GM18519 (cell line): ENCODE measurements around the gene UNC93B1.

Experiments
- ATAC-seq: cut with Tn5 transposase; IDR thresholded peaks from one replicate; pipeline ENCODE4 v1.9.1; 2021; ENCODE audit warnings: mild to moderate bottlenecking, moderate library complexity; ENCODE audit not compliant: unreplicated experiment, low FRiP score

Gene UNC93B1, protein sequence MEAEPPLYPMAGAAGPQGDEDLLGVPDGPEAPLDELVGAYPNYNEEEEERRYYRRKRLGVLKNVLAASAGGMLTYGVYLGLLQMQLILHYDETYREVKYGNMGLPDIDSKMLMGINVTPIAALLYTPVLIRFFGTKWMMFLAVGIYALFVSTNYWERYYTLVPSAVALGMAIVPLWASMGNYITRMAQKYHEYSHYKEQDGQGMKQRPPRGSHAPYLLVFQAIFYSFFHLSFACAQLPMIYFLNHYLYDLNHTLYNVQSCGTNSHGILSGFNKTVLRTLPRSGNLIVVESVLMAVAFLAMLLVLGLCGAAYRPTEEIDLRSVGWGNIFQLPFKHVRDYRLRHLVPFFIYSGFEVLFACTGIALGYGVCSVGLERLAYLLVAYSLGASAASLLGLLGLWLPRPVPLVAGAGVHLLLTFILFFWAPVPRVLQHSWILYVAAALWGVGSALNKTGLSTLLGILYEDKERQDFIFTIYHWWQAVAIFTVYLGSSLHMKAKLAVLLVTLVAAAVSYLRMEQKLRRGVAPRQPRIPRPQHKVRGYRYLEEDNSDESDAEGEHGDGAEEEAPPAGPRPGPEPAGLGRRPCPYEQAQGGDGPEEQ

DNA sequence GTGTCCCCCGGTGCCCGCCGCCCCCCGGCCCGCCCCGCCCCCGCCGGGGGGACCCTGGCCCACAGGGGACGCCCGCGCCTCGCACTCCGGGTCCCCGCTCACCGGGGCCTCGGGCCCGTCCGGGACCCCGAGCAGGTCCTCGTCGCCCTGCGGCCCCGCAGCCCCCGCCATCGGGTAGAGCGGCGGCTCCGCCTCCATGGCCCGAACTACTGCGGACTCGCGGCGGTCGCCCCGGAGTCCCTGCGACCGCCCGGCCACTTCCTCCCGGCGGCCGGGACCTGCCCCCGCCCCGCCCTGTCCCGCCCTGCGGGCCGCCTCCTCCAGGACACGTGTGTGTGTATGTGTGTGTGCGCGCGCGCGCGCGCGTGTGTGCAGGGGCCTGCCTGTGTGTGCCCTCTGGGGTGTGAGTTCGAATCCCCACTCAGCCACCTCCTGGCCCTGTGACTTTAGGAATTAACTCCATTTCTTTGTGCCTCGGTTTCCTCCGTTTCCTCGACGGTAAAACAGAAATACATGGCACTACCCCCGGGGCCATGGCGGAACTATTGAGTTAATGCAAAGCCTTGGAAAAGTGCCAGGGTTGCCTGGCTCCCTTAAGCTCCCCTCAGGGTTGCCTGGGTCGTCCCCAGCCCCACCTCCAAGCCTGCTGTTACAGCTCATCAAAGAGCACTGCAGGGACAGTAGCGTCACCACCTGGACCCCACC is at the start of gene UNC93B1:
UNC93B1 (minus strand) TSS at position 252 of the 705 bp plus-strand sequence; CDS start at position 198, 54 bp downstream.
- no peak for ATAC-seq

DNA sequence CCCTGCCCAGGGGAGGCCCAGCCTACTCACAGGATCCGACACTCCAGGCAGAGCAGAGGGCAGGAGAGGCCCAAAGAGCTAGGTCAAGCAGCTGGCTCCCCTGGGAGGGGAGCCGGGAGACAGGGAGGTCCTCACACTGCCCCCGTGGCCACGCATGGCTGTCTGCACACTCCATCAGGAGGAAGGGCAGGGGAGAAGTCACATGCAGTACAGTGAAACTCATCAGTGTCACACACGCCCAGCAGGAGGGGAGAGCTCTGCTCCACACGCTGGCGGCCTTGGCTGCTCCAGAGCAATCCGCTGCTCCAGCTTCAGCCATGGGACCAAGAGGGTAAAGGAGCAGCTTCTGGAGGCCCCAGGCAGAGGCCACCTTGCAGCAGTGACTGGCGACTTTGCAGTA is 49.2 kb upstream of the UNC93B1 start:
- ATAC-seq: no peak

DNA sequence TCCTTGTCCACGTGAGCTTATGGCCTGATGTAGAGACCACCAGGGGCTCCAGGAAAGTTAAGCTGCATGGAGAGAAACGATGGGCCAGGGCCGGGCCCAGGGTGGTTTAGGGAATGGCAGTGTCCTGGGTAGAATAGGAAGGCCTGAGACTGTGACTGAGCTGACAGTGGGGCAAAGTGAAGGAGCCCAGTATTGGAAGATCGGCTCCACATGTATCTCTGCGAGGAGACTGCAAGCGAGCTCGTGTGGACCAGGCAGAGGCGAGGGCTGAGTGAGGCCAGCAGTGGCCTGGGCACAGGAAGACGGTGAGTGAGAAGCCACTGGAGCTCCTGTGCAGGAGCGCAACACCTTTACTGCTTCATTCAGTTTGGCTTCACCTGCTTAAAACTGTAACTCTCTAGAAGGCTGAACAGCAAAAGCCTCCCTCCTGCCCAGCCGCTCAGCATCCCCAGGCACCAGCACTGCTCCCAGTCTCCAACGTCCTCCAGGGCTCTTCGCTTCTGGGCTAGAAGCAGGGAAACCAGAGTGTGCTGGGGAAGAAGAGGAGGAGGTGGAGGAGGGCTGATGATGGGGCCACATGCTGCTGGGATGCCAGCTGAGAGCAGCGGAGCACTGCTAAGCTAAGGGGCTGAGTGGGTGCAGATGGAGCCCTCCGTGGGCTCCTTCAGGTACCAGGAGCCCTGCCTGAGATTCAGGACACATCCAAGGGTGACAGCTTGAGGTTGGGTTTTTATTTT is 48.4 kb upstream of the UNC93B1 start:
- no peak for ATAC-seq

DNA sequence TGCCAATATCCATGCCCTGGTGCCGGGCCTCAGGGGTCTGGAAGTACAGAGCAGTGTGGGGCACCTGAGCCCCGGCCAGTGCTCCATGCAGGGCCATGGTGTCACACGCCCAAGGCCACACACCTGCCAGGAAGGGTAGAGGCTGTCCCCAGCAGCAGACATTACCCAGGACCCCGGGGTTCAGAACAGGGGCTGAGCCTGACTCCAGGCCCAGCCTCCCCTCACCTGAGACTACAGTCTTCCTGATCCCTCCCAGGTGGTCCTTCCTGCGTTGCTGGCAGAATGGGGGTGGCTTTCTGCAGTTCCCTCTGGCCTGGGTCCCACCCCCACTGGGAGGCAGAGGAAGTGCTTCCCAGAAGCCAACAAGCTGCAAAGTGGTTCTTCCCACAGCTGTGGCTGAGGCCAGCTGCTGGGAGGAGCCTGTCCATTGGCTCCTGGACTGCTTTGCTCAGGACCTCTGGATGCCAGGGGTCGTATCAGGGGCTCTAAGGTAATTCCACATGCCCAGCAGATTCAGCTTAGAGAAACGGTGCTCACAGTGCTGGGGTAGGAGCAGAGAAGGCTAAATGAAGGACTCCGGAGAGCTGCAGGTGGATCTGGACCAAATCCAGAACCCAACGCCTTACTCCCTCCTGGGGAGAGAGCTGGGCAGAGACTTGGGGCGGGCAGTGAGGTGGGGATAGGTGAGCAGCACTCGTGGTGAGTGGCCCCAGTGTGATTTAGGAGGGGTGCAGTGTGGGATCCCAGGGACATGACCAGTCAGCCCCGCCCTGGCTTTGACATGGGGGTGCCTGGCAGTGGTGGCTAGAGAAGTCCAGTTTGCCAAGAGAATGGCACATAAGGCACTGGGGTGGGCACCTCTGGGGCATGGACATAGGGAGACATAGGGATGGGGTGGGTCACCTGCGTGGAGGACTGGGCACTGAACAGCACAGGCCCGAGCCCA is 47.6 kb upstream of the UNC93B1 start:
- no peak for ATAC-seq

DNA sequence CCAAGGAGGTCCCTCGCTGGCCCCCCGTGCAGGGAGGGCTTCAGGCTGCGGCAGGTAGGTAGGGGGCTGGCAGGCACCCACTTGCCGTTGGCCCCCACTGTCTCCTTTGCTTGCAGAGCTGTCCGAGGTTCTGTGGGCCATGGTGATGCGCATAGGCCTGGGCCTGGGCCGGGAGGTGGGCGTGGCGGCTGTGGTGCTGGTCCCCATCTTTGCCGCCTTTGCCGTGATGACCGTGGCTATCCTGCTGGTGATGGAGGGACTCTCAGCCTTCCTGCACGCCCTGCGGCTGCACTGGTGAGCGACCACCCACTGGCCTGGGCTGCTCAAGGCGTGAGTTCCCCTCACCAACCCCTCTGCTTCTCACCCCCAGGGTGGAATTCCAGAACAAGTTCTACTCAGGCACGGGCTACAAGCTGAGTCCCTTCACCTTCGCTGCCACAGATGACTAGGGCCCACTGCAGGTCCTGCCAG is 46.5 kb upstream of the UNC93B1 start:
- no peak for ATAC-seq

DNA sequence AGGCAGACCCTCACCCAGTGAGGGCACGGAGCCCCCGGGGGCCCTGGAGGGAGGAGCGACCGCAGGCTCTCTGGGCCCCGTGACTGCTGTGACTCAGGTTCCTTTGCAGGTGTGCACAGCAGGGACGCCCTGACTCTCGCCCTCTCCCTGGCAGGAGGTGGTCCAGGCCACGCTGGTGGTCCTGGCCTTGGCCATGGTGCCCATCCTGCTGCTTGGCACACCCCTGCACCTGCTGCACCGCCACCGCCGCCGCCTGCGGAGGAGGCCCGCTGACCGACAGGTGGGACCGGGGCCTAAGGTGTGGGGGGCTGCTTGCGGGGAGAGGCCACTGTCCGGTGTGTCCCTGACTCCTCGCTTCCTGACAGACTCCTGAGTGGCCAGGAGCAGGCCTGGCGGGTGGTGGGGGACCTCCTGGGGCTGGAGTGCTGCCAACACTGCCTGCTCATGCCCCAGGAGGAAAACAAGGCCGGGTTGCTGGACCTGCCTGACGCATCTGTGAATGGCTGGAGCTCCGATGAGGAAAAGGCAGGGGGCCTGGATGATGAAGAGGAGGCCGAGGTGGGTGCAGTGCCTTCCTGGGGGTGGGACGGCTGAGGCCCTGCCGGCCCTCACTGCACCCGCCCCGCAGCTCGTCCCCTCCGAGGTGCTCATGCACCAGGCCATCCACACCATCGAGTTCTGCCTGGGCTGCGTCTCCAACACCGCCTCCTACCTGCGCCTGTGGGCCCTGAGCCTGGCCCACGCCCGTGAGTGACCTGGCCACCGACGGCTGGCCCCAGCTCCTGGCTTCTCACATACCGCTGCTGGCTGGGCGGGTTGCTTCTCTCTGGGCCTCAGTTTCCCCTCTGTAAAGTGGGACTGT is 45.8 kb upstream of the UNC93B1 start:
- no peak for ATAC-seq

GRCh38 chr11:68048681-68049508 is 45.0 kb upstream of the UNC93B1 start:
- ATAC-seq: no peak

GRCh38 chr11:68047437-68048290 is 43.8 kb upstream of the UNC93B1 start:
- no peak for ATAC-seq

GRCh38 chr11:68044898-68045351 is 41.0 kb upstream of the UNC93B1 start:
- ATAC-seq: no peak

DNA sequence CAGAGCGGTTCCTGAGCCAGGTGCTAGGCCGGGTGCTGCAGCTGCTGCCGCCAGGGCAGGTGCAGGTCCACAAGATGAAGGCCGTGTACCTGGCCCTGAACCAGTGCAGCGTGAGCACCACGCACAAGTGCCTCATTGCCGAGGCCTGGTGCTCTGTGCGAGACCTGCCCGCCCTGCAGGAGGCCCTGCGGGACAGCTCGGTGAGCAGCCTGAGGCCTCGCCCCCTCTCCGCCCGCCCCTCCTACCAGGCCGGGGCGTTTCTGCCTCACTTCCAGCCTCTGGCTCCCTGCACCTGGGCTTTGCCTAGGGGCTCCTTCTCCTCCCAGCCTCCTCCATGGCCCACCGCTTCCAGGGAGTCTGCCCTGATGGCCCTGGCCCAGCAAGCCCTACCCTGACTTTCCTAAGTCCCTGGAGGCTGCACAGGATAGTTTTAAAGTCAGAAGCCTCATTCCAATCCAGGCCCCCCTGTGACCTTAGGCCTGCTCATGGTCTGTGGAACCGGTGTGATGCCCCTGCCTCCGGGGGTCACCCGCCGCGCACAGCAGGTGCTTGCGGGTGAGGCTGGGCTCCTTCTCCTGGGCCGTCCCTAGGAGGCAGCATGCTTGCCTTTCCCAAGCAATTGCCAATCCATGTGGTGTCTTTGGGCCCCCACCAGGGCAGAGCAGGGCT is 40.4 kb upstream of the UNC93B1 start:
- ATAC-seq: no peak

- no peak for ATAC-seq
Measured at GRCh38 chr11:68043349-68044144, 39.6 kb upstream of the UNC93B1 start.

DNA sequence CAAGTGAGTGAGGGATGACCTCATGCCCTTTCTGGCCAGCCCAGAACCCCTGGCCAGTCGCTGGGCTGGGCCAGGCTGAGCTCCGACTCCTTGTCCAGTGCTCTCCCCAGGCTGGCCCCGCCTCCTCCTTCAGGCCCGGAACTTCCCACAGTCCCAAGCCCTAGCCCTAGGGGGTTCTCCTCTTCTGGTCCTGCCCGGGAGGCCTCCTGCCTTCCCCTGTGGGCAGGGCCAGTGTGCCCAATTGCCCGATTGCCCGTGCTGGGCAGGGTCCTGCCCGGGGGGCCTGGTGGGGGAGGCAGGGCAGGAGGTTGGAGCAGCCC is 39.1 kb upstream of the UNC93B1 start:
- ATAC-seq: no peak

GRCh38 chr11:68042219-68043028 is 38.5 kb upstream of the UNC93B1 start:
- ATAC-seq: no peak

DNA sequence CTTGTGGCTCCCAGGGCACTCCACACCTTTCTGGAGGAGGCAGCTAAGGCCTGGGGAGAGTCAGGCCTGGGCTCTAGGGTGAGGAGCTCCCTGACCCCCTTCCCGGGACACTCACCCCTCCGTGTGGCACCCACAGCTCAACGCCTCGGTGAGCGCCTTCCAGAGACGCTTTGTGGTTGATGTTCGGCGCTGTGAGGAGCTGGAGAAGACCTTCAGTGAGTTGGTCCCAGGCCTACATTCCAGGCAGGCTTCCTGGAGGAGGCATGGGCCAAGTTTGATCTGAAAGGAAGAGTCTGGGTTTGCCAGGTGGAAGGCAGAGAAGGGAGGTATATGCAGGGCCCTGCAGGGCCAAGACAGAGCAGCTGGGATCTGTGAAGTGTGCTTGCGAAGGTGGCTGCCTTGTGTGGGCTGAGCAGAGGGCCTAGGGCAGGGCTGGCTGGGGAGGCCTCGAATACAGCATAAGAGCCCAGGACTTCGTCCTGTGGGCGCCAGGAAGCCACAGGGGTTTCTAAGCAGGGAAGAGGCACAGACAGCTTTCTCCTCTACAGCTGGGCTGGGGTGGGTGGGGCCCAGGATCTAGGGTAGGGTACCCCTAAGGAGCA is 37.8 kb upstream of the UNC93B1 start:
- no peak for ATAC-seq
